T-helper 2 cell (primary cell): ENCODE measurements around the gene NR2C2AP.
A peak's percentile ranks its signal among the peaks of the same experiment; 100 is the strongest.
"Not testable (repeated sequence)": the region's sequence is repeated elsewhere in the genome, so short reads cannot be mapped to it uniquely, and the experiment has no call there.

Experiments
- DNase-seq, 5 experiments: peaks; one replicate each; pipeline versions ENCODE4 v3.0.0 to v3.0.0-alpha.2; 2012 to 2022
- total RNA-seq, 2 donors: gene quantifications; one replicate each; lab custom pipeline; 2026; lab: John Stamatoyannopoulos, UW

NR2C2AP gene, protein sequence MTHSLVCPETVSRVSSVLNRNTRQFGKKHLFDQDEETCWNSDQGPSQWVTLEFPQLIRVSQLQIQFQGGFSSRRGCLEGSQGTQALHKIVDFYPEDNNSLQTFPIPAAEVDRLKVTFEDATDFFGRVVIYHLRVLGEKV
- 6.2 to 12.6 reads per million in 2 donors for total RNA-seq

DNA sequence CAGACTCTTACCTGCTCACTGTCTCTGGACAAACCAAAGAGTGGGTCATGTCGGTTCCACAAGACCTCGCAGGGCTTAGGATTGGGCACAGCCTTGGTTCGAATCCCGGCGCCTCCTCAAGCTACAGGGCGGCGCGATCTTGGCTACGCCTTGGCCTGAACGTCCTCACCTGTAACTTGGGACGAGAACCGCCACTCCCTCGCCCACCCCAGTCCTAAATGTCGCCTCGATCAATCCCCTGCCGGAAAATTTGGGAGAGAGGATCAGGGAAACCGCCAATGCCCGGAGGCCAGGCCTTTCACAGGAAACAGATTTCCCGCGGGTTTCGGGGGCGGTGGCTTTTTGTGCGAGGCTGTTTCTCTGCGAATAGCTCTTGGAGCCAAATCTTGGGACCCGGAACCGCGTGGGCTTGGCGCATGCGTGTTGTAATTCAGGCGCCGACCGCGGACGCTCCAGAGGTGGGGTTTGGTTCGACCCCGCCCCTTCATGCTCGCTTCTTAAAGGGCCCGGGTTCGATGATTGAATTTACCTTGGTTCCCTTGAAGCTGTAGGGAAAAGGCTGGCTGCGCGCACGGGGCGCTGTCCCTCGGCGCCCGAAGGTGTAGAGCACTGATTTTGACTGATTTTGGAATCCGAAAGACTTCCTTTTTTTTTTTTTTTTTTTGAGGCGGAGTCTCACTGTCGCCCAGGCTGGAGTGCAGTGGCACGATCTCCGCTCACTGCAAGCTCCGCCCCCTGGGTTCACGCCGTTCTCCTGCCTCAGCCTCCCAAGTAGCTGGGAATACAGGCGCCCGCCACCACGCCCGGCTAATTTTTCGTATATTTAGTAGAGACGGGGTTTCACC is at the start of gene NR2C2AP:
NR2C2AP (minus strand) TSS at position 403 of the 845 bp plus-strand sequence; CDS start at position 49, 354 bp downstream.
- peak; percentile 82 to 93 (median 87) for DNase-seq

DNA sequence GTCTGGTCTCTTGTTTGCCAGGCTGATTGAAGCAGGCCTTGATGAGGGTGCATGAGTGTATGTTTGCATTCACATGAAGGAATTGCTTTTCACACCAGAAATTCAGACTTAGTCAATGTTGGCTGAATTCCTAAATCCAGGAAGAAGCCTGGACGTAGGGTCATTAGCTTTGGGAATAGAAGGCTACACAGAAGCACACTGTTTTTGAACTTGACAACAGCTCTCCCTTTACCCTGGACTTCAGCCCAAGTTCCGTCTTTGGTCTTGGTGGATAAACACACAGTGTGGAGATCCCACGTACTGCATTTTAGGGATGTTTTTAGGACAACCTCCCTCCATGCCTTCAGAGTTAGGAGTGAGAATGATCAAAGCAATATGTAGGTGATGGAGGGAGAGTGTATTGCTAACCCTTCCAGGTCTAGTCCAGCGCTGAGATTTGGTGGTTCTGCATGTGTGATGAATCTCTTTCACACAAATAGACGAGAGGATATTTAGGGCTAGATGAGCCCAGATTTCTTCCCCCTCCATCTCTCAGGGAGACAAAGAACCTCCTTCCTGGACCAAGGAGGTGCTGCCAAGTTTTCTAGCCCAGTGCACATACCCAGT is 47.1 kb upstream of the NR2C2AP start:
- DNase-seq, result no peak

- DNase-seq, result no peak
Measured at GRCh38 chr19:19240476-19240875, 37.3 kb upstream of the NR2C2AP start.

DNA sequence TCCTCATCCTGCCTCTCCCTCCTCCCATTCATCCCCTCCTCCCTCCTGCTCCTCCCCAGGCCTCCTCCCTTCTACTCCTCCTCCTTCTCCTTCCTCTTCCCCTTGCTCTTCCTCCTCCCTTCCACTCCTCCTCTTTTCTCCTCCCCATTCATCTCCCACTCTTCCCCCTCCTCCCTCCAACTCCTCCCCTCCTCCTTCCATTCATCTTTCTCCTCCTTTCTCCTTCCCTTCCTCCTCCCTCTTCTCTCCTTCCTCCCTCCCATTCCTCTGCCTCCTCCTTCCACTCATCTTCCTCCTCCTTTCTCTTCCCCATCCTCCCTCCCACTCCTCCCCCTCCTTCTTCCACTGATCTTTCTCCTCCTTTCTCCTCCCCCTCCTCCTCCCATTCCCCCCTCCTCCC is 36.5 kb upstream of the NR2C2AP start:
- no peak for DNase-seq

DNA sequence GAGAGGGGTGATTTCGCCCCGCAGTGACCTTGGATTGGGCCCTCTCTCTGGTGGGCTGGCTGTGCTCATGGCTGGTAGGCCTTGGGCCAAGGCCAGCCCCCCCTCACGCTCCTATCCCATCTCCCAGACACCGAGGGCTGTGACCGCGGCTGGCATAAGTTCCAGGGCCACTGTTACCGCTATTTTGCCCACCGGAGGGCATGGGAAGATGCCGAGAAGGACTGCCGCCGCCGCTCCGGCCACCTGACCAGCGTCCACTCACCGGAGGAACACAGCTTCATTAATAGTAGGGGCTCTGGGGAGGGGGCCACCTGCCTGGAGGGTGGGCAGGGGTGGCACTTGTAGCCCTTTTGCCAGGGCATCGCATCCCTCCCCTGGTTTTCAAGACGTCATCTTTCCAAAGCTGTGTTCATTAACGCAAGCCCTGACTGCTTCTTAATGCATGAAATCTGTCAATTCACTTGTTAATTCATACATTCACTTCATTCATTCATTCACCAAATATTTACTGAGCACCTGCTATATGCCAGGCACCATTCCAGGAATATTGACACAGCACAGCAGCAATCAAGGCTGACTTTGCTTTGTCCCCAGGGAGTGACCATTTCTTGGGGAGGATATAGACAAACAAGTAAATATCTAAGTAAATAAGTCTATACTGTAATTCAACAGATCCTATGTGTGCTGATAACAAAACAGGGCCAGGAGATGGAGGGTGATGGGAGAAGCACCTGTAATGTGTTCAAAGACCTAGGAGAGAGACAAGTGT is 35.1 kb upstream of the NR2C2AP start:
- no peak for DNase-seq

GRCh38 chr19:19236173-19236572 is 33.0 kb upstream of the NR2C2AP start:
- DNase-seq, result no peak

DNA sequence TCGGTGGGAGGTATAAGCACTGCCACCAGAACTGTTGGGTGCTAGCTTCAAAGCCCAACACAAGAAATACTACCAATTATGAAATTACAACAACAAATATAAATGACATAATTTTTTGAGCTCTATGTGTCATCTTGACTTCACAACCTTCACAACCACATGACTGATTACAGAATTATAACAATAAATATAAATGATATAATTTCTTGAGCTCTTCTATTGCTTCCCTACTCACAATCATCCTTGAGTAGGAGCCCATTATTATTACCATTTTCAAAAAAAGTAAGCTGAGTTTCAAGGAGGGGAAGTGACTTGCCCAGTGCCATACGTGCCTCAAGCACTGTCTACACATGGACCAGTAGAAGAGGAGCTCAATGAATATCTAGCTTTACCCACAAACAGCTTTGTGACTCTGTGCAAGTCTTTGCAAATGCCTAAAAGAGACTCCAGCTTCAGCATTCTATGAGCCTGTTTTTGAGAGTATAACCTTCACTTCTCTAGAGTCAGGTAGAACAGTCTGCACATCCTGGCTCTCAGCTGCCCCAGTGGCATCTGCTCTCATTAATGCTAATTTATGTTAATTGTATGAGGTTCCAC is 31.1 kb upstream of the NR2C2AP start:
- no peak for DNase-seq

- DNase-seq, result no peak
Measured at GRCh38 chr19:19232261-19232721, 29.1 kb upstream of the NR2C2AP start.

DNA sequence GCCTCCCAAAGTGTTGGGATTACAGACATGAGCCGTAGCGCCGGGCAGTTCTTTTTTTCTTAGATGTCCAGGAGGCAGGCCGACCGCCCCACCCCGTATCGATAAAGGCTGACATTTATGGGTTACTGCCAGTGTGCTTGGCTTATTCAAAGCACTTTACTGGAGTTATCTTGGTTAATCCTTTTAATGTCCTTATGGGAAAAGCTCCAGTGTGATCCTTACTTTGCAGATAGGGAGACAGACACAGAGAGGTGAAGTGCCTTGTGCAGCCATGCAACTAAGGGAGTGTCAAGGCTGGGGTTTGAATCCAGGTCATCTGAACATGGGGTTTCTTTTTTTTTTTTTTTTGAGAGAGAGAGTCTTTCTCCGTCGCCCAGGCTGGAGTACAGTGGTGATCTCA is 27.8 kb upstream of the NR2C2AP start:
- DNase-seq, result no peak

- no peak for DNase-seq
Measured at GRCh38 chr19:19229701-19230100, 26.5 kb upstream of the NR2C2AP start.

- DNase-seq, result no peak
Measured at GRCh38 chr19:19227217-19227616, 24.0 kb upstream of the NR2C2AP start.

GRCh38 chr19:19226663-19227062 is 23.4 kb upstream of the NR2C2AP start:
- no peak for DNase-seq

DNA sequence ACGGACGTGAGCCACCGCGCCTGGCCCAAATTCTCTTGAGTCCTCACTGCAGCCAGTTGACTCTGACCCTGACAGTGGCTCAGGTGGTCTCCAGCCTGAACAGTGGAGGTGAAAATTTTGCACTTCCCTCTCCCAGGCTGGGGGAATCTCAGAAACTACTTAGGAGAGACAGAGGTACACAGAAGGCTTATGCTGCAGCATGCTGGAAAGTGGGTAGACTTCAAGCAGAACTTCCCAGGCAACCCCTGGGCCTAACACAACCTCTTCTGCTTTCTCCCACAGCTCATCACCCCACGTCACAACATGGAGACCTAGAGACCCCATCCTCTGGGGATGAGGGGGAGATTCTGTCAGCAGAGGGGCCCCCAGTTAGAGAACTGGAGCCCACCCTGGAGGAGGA is 23.0 kb upstream of the NR2C2AP start:
- DNase-seq, result no peak

DNA sequence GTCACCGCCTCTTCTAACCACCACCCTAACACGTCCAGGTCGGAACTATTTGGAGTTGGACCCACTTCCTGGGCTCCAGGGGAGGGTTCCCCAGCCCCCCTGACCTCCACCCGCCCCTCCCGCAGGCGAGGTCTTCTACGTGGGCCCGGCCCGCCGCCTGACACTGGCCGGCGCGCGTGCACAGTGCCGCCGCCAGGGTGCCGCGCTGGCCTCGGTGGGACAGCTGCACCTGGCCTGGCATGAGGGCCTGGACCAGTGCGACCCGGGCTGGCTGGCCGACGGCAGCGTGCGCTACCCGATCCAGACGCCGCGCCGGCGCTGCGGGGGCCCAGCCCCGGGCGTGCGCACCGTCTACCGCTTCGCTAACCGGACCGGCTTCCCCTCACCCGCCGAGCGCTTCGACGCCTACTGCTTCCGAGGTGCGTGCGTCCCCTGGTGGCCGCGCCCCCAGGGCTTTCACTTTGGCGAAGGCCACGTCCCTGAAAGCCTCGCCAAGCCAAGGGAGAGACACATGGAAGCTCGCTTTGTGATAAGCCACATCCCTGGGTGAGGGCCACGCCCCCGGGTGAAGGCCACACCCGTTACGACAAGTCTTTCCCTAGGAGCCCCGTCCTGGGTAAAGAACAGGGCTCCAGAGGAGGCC is 21.8 kb upstream of the NR2C2AP start:
- DNase-seq, result peak; percentile 55 to 80 (median 58)

GRCh38 chr19:19224150-19224851 is 21.1 kb upstream of the NR2C2AP start:
- no peak for DNase-seq

- DNase-seq, result no peak
Measured at GRCh38 chr19:19223636-19224035, 20.4 kb upstream of the NR2C2AP start.

DNA sequence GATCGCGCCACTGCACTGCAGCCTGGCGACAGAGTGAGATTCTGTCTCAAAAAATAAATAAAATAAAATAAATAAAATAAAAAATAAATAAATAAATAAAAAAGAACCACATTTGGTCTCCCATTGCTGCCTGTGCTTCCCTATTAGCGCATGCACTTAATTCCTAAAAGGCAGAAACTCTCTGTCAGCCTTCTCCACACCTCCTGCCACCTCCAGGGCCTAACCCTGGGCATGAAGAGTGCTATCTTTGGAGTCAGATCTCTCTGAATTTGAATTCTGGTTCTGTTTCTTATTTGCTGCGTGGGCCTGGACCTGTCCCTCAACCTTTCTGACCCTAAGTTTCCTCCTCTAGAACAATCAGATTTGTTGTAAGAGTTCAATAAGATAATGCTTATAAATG is 19.8 kb upstream of the NR2C2AP start:
- no peak for DNase-seq

- not testable (repeated sequence) for DNase-seq
Measured at GRCh38 chr19:19221000-19221399, 17.8 kb upstream of the NR2C2AP start.

DNA sequence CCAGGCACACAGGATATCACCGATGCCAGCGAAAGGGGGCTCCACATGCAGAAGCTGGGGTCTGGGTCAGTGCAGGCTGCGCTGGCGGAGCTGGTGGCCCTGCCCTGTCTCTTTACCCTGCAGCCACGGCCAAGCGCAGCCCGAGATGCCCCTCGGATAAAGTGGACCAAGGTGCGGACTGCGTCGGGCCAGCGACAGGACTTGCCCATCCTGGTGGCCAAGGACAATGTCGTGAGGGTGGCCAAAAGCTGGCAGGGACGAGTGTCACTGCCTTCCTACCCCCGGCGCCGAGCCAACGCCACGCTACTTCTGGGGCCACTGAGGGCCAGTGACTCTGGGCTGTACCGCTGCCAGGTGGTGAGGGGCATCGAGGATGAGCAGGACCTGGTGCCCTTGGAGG is 15.7 kb upstream of the NR2C2AP start:
- no peak for DNase-seq

DNA sequence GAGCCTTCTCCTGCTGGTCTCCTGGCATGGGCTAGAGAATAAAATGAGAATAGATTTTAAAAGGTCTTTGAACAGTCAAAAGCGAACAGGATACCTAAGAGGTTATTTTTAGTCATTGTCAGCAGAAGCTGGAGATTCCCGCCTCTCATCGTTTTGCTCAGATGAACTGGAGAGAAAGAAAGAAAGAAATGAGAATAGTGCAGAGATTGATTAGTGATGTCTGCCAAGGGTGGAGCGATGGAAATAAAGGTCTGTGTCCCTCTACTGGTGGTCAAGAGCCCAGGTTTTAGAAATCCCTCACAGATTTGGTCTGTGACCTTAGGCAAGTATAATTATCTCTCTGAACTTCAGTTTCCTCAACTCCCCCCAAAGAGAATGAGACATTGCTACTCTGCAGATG is 13.9 kb upstream of the NR2C2AP start:
- peak in 1 of 5 experiments; percentile 26 for DNase-seq

DNA sequence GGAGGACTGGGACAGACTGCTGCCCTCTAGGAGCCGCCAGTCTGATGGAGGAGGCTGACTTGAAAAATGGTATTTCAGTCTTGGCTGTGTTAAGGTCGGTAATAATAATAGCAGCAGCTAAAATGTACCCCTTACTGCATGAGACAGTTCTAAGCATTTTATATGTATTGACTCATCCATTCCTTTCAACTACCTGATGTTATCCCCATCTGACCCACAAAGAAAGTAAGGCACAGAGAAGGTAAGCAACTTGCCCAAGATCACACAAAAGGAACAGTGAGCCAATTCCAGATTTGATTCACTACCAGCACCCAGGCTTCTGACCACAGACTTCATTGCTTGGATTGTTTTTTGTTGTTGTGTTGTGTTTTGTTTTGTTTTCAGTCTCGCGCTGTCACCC is 12.6 kb upstream of the NR2C2AP start:
- DNase-seq, result no peak
